IPS DF 19.7 (cell line): Measurements from ENCODE around the gene LRRIQ3.
A peak's percentile ranks its signal among the peaks of the same experiment; 100 is the strongest.
"Not testable (repeated sequence)": the region's sequence is repeated elsewhere in the genome, so short reads cannot be mapped to it uniquely, and the experiment has no call there.

Experiments used
- DNase-seq: peaks from one replicate; pipeline ENCODE4 v3.0.0-alpha.2; 2013; ENCODE audit warnings: low read depth, low spot score

The LRRIQ3 gene, protein sequence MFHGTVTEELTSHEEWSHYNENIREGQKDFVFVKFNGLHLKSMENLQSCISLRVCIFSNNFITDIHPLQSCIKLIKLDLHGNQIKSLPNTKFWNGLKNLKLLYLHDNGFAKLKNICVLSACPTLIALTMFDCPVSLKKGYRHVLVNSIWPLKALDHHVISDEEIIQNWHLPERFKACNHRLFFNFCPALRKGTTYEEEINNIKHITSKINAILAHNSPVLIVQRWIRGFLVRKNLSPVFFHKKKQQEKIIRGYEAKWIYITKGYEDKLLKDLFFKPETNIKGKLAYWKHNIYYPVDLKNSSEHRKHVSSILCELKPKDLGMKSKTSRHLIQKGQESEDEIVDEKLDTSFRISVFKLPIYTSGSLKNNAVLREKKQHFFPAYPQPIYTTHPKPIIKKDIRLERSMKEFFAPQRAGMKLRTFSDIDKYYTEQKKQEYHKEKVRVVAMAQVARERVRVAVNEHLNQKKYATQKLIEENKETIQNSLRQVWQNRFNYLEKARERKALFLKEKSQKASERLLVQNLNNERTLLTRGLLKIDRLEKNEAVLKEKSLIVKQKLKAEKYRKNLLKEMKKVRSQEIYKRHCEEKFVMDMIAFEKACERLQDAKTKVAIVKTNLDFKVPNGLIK

GRCh38 chr1:74197657-74198552, at the start of gene LRRIQ3, which contains the start of gene FPGT:
Gene LRRIQ3 (minus strand): TSS chr1:74198176. CDS start chr1:74183684, 14,492 bp downstream.
Gene FPGT (plus strand): TSS chr1:74198242. CDS start chr1:74198279, 37 bp downstream.
- peak; percentile 47 for DNase-seq

DNA sequence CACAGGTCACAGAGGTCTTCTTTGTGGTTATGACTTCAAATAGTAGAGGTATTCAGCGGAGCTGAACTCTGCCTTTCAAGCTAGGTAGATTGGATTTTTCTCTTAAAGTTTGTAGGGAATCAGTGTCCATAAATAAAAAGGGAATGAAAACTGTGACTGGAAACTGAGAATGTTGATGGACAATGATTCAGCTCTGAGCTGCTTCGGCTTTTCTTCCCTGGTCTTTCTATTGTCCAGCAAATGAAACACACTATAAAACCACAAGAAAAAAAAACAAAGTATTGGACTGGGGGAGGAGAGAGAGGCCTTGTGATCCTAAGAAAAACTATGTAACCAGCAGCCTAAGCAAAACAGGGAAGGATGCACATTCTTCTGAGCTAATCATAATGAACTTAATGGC, 48.3 kb upstream of the LRRIQ3 start:
- no peak for DNase-seq

DNA sequence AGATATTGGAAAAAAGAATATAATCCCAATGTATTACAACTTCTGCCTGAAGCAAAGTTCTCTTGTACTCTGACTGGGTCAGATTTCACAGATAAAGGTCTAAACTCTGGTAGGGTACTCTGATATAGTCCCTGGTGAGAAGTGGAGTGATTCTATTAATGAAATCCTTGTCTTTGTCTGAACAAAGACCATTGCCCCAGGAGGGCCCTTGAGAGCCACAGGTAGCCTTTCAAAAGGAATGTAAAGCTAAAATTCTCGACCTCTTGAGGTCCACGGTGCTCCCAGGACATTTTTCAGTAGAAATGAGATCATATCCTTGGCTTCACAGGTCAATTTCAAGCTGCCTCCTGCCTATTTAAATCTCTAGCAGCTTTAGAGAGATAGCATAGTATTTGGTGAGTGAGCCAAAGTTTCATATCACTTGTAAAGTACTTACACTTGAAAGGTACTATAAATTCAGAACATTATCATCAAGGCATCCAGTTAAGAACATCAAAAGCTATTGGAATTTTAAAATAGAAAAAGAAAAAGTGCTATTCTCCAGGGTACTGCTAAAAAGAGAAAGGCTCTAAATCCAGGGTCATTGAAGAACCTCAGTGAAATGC, 47.3 kb upstream of the LRRIQ3 start:
- peak; percentile 74 for DNase-seq

- DNase-seq = no peak
Measured at GRCh38 chr1:74237787-74238186, 39.8 kb upstream of the LRRIQ3 start.

GRCh38 chr1:74237035-74237434, 39.1 kb upstream of the LRRIQ3 start:
- DNase-seq = no peak

DNA sequence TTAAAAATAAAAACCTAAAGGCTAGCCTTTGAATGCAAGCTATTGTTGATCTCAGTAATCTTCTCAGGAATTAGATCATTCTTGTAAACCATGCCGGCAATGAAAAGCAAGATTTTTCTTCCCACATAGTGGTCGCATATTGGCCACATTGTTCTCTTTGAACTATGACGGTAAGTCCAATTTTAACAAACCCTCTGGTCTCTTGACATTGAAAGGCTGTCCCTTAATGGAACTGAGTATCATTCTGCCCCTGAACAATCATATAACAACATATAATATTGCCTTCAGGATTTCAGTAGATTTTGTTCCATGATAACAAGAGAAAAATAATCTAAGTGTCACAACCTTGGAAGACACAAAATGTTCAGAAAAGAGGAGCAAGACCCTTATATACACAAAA, 38.5 kb upstream of the LRRIQ3 start:
- DNase-seq = no peak

DNA sequence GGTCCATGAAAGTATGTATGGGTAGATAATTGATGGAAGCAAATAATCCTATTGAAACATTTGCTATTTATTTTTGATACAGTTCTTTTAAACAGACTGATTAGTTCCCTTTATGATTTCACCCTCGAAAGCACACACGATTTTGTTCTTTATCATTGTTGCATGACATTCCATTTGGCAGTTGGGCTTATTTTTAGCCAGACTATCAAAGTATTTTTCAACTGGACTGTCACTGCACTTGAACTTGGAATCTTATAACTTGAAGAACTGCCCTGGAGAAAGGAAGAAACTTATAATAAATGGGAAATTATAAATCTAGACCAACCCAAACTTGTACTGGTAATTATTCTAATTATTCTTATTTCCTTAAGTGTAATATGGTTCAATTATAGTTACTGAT, 37.2 kb upstream of the LRRIQ3 start, which contains the start of gene TNNI3K:
Gene TNNI3K, plus strand, starts transcription at position 235 of the 400 bp plus-strand sequence. Its CDS starts 65 bp downstream, at position 300.
- no peak for DNase-seq

GRCh38 chr1:74223453-74223852, 25.5 kb upstream of the LRRIQ3 start:
- DNase-seq = no peak

- DNase-seq = no peak
Measured at GRCh38 chr1:74222701-74223100, 24.7 kb upstream of the LRRIQ3 start.

GRCh38 chr1:74215229-74215628, 17.3 kb upstream of the LRRIQ3 start:
- DNase-seq = no peak

DNA sequence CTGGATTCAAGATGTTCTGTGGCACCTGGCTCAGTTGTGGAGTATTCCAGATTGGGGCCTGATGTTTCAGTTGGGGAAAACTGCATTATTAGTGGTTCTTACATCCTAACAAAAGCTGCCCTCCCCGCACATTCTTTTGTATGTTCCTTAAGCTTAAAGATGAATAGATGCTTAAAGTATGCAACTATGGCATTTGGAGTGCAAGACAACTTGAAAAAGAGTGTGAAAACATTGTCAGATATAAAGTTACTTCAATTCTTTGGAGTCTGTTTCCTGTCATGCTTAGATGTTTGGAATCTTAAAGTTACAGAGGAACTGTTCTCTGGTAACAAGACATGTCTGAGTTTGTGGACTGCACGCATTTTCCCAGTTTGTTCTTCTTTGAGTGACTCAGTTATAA, 7.3 kb upstream of the LRRIQ3 start:
- DNase-seq = no peak

- no peak for DNase-seq
Measured at GRCh38 chr1:74199504-74199903, 1.5 kb upstream of the LRRIQ3 start.

DNA sequence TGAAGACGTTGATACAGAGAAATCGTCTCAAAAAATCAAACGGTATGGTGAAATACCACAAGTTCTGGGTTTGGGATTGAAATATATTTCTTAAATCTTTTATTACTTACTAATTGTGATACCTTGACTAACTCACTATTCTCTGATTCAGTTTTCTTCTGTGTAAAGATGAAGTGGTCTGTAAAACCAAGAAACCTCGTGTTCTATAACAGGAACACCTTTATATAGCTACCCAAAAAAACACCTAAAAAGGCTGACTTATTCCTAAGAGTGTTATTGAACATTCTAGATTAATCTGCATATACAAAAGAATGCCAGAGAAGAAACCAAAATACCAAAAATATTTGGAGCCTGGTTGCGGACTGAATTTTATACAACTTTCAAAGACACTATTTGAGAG, 721 bp downstream of the LRRIQ3 start:
- no peak for DNase-seq

DNA sequence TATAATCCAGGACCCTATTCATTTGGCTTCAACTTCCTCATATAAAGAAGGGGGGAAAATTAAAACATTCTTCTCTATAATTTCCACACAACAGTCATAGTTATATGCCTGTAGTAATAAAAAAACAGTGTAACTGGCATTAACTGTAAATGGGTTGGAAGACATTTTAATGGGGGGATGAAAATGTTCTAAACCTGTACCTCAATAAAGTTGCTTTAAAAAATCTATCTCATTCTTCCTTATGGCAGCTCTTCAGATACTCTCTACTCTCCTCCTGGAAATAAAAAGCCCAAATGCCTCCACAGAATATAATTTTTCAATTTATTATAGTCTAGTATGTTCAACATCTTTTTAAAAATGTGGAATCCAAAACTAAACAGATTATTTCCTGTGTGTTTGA, 2.6 kb downstream of the LRRIQ3 start:
- DNase-seq = no peak

- DNase-seq = no peak
Measured at GRCh38 chr1:74193908-74194307, 4.1 kb downstream of the LRRIQ3 start.

GRCh38 chr1:74180490-74180889, 17.5 kb downstream of the LRRIQ3 start:
- no peak for DNase-seq

- DNase-seq = not testable (repeated sequence)
Measured at GRCh38 chr1:74174423-74174822, 23.6 kb downstream of the LRRIQ3 start.

DNA sequence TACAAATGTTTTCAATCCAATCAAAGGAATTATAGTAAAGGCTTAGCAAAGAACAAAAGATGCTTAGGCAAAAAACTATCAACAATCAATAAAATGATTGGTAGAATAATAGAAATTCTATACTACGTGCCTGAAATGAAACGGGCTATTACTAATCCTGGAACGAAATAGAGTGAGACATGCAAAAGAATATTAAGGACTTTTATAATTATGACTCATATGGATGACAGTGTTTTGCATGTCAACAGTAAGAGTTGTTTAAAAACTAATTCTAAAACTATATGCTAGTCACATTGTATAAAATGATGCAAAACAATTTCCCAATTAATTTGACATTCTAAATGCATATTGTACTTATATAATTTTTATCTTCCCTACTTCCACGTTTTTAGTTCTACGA, 35.6 kb downstream of the LRRIQ3 start:
- DNase-seq = no peak

GRCh38 chr1:74161497-74161896, 36.5 kb downstream of the LRRIQ3 start:
- DNase-seq = no peak

DNA sequence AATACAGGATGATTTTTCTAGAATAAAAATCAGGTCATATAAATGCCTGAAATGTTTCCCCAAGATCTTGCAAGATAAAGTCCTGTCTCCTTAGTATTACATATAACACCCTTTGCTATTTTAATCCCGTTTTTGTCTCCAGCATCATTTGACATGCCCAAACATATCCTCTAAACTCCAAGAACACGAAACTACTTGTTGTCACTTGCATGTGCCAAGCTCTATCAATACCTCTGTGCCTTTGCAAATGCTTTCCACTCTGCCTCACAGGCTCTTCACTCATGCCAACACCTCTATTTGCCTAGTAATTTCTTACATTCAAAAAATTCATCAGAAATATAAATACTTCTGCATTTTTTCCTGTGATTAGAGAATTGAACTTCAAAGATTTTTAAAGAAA, 37.9 kb downstream of the LRRIQ3 start:
- no peak for DNase-seq

DNA sequence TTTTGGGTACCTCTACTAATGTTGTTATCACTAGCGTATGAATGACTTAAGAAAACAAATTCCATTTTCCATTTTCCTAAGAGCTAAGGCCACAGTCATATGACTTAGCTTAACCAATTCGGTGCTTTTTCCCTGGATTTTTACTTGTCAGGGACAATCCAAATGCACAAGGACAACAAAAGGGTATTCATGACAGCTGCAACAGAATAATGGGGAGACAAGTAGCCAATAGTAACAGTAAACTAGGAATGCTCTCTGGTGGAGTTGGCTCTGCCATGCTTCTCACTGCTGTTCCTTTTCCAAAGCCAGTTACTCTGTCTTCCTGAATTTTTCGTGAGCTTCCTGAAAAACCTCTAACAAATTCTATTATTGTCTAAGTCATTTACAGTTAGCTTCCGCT, 52.9 kb downstream of the LRRIQ3 start:
- no peak for DNase-seq

- DNase-seq = not testable (repeated sequence)
Measured at GRCh38 chr1:74117370-74117769, 80.6 kb downstream of the LRRIQ3 start.
